Esophagus mucosa (tissue), 1 donor: ENCODE measurements around the gene SERTAD4. TPM values are rescaled to one million over a fixed set of nuclear protein-coding genes. Genes with fewer than 3 reads are reported as not detected.
A peak's percentile ranks its signal among the peaks of the same experiment; 100 is the strongest.

Source experiments
- ATAC-seq: fragments of 200-7000 bp; cut with Tn5 transposase; one replicate; pipeline ENCODE4 v1.9.1; 2020
- total RNA-seq: library from RNA; stranded (reverse); gene quantifications from one replicate; pipeline ENCODE4 v1.2.4, GENCODE V29; 2023
- donor health status: DM: yes; HTN: yes; CAD: no.

SERTAD4 gene
- total RNA-seq, 1 donor from 2014 or later, result 8.7 TPM

- peak; percentile 38 for ATAC-seq
Measured at GRCh38 chr1:210233495-210234328, 1.1 kb downstream of the SERTAD4 start.

- no peak for ATAC-seq
Measured at GRCh38 chr1:210234329-210234757, 1.7 kb downstream of the SERTAD4 start.

- ATAC-seq, result no peak
Measured at GRCh38 chr1:210235363-210236053, 2.9 kb downstream of the SERTAD4 start.

GRCh38 chr1:210236386-210236839, 3.8 kb downstream of the SERTAD4 start:
- no peak for ATAC-seq

- peak; percentile 3 for ATAC-seq
Measured at GRCh38 chr1:210236840-210237409, 4.3 kb downstream of the SERTAD4 start.

- ATAC-seq, result no peak
Measured at GRCh38 chr1:210237479-210237878, 4.9 kb downstream of the SERTAD4 start.

GRCh38 chr1:210237981-210238380, 5.4 kb downstream of the SERTAD4 start:
- ATAC-seq, result no peak

GRCh38 chr1:210239349-210240111, 6.9 kb downstream of the SERTAD4 start:
- peak; percentile 52 for ATAC-seq

- no peak for ATAC-seq
Measured at GRCh38 chr1:210241121-210241520, 8.5 kb downstream of the SERTAD4 start.

GRCh38 chr1:210244746-210245367, 12.3 kb downstream of the SERTAD4 start:
- no peak for ATAC-seq

- ATAC-seq, result no peak
Measured at GRCh38 chr1:210246447-210246846, 13.9 kb downstream of the SERTAD4 start.

- ATAC-seq, result no peak
Measured at GRCh38 chr1:210248341-210248740, 15.7 kb downstream of the SERTAD4 start.

GRCh38 chr1:210250665-210250997, 18.0 kb downstream of the SERTAD4 start:
- ATAC-seq, result no peak

- ATAC-seq, result peak; percentile 88
Measured at GRCh38 chr1:210250998-210251679, 18.5 kb downstream of the SERTAD4 start.

GRCh38 chr1:210251680-210252490, 19.3 kb downstream of the SERTAD4 start:
- peak; percentile 64 for ATAC-seq

- ATAC-seq, result no peak
Measured at GRCh38 chr1:210252621-210253051, 20.0 kb downstream of the SERTAD4 start.

- ATAC-seq, result no peak
Measured at GRCh38 chr1:210254298-210254697, 21.7 kb downstream of the SERTAD4 start.

GRCh38 chr1:210257698-210258529, 25.3 kb downstream of the SERTAD4 start:
- peak; percentile 94 for ATAC-seq

- peak; percentile 42 for ATAC-seq
Measured at GRCh38 chr1:210259561-210259960, 27.0 kb downstream of the SERTAD4 start.

- ATAC-seq, result no peak
Measured at GRCh38 chr1:210260096-210260495, 27.5 kb downstream of the SERTAD4 start.
